Measurements from ENCODE around the gene OR9Q1.

DNA sequence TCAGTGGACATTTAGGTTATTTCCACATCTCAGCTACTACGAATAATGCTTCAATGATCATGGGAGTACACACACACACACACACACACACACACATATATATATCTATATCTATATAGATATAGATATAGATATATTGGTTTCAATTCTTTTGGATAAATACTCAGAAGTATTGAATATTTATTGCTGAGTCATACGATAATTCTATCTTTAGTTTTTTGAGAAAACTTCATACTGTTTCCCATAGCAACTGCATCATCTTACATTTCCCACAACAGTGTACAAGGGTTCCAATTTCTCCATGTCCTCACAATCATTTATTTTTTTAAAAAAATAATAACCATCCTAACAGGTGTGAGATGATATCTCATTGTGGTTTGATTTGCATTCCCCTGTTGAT lies 172.3 kb downstream of the OR9Q1 start:
- no peak for TF ChIP-seq L3MBTL2 (conservative IDR thresholded peaks at IDR 0.05)
- no peak for TF ChIP-seq SUZ12 (IDR thresholded peaks at IDR 0.05)
- TF ChIP-seq FOXK2 (IDR thresholded peaks at IDR 0.05) = no peak
- no peak for TF ChIP-seq FOXM1 (IDR thresholded peaks at IDR 0.05; ENCODE audit: borderline replicate concordance)
- no peak for TF ChIP-seq ARNT (IDR thresholded peaks at IDR 0.05)

Measured in HEK293T (cell line).